Hepatocyte (in vitro differentiated cells): ENCODE data around the gene CARD9. TPM values are rescaled to one million over a fixed set of nuclear protein-coding genes. Genes with fewer than 3 reads are reported as not detected.

Source experiments
- DNase-seq: peaks from one replicate; pipeline ENCODE4 v3.0.0-alpha.2; 2016; ENCODE audit warnings: low spot score
- H2AFZ ChIP-seq: fragments of 200-600 bp; sonication (generic); 2 replicates; pipeline ENCODE4 v1.6.0; 2016; ENCODE audit warnings: antibody characterized with exemption, mild to moderate bottlenecking
- H3K27ac ChIP-seq: fragments of 200-600 bp; sonication (generic); 2 replicates; pipeline ENCODE4 v1.5.1; 2016; ENCODE audit warnings: mild to moderate bottlenecking
- H3K27me3 ChIP-seq: fragments of 200-600 bp; sonication (generic); 2 replicates; pipeline ENCODE4 v1.6.1; 2016
- H3K36me3 ChIP-seq: fragments of 200-600 bp; sonication (generic); replicated peaks from 2 replicates; pipeline ENCODE4 v1.5.1; 2016; ENCODE audit warnings: low read depth; ENCODE audit not compliant: insufficient read depth
- H3K4me1 ChIP-seq: fragments of 200-600 bp; sonication (generic); 2 replicates; pipeline ENCODE4 v1.5.1; 2016; ENCODE audit warnings: mild to moderate bottlenecking, moderate library complexity; ENCODE audit not compliant: insufficient read depth
- H3K4me2 ChIP-seq: fragments of 200-600 bp; sonication (generic); 2 replicates; pipeline ENCODE4 v1.6.0; 2016
- H3K4me3 ChIP-seq: fragments of 200-600 bp; sonication (generic); 2 replicates; pipeline ENCODE4 v1.5.1; 2016; ENCODE audit warnings: mild to moderate bottlenecking
- H3K79me2 ChIP-seq: fragments of 200-600 bp; sonication (generic); 2 replicates; pipeline ENCODE4 v1.6.0; 2017; ENCODE audit warnings: mild to moderate bottlenecking
- H3K9me2 ChIP-seq: fragments of 200-600 bp; sonication (generic); replicated peaks from 2 replicates; pipeline ENCODE4 v1.6.0; 2017; ENCODE audit warnings: mild to moderate bottlenecking; ENCODE audit not compliant: insufficient read depth
- H3K9me3 ChIP-seq: fragments of 200-600 bp; sonication (generic); 2 replicates; pipeline ENCODE4 v1.5.1; 2016; ENCODE audit warnings: low read depth, mild to moderate bottlenecking
- H4K20me1 ChIP-seq: fragments of 200-600 bp; sonication (generic); 2 replicates; pipeline ENCODE4 v1.6.0; 2016; ENCODE audit warnings: mild to moderate bottlenecking; ENCODE audit not compliant: insufficient read depth, poor library complexity, severe bottlenecking
- CTCF ChIP-seq: fragments of 200-600 bp; sonication (generic); IDR thresholded peaks from 2 replicates; pipeline ENCODE4 v1.5.1; 2016; ENCODE audit warnings: antibody characterized with exemption, mild to moderate bottlenecking; ENCODE audit not compliant: poor library complexity
- EZH2 ChIP-seq: fragments of 200-600 bp; sonication (generic); IDR thresholded peaks from 2 replicates; pipeline ENCODE4 v1.6.1; 2016; ENCODE audit warnings: antibody characterized with exemption, mild to moderate bottlenecking, borderline replicate concordance
- EZH2phosphoT487 ChIP-seq: fragments of 200-600 bp; sonication (generic); IDR thresholded peaks from one replicate; pipeline ENCODE4 v1.6.1; 2018; ENCODE audit warnings: antibody characterized with exemption, mild to moderate bottlenecking, low read depth, moderate library complexity; ENCODE audit not compliant: unreplicated experiment, severe bottlenecking
- WGBS: methylation state at CpG from one replicate; pipeline ENCODE4 v1.1.6; 2016; ENCODE audit warnings: low lambda C conversion rate; ENCODE audit errors: missing lambda C conversion rate; 5-methylcytosine and 5-hydroxymethylcytosine counted together
- polyA plus RNA-seq: library from polyadenylated mRNA; unstranded; fragments of >200 nt; fragmentation: Nextera tagmentation; extraction: Ambion mirVana; gene quantifications from 2 replicates; pipeline ENCODE4 v1.2.1, GENCODE V29; 2016
- total RNA-seq: library from RNA; depleted of rRNA; stranded (reverse); fragments of >200 nt; gene quantifications from 2 replicates; pipeline ENCODE4 v1.2.3, GENCODE V29; 2014

The CARD9 gene
- total and polyA plus RNA-seq, 2 experiments from 2014 or later, result 0.80 to 1.5 TPM

GRCh38 chr9:136344544-136345280, 28.8 kb downstream of the CARD9 start:
- Histone ChIP-seq H3K9me3 (no peaks in the 10 kb centered on the region), H3K4me3 (no peak overlapping the region), H3K9me2 (no peaks in the 10 kb centered on the region), H3K4me1 (peaks cover 27% of the 10 kb centered on the region), H3K79me2 (no peaks in the 10 kb centered on the region), H2AFZ (no peak overlapping the region), H4K20me1 (no peaks in the 10 kb centered on the region), H3K27ac (no peak overlapping the region), H3K36me3 (no peaks in the 10 kb centered on the region), H3K27me3 (no peaks in the 10 kb centered on the region), H3K4me2 (no peak overlapping the region)
- WGBS, result 93% methylated on average over 18 of the region's 21 CpGs
- DNase-seq, result no peak
- no peak for TF ChIP-seq EZH2

- no peaks in the 10 kb centered on the region for H3K27me3 ChIP-seq
- TF ChIP-seq CTCF, result no peak
- no peak for TF ChIP-seq EZH2
- TF ChIP-seq EZH2phosphoT487, result no peak
- no peaks in the 10 kb centered on the region for H3K9me2 ChIP-seq
- no peaks in the 10 kb centered on the region for H3K79me2 ChIP-seq
- no peaks in the 10 kb centered on the region for H3K36me3 ChIP-seq
- no peaks in the 10 kb centered on the region for H3K9me3 ChIP-seq
- no peak overlapping the region for H2AFZ ChIP-seq
- no peak overlapping the region for H3K27ac ChIP-seq
- no peak for DNase-seq
- H4K20me1 ChIP-seq, result no peaks in the 10 kb centered on the region
- no peak overlapping the region for H3K4me3 ChIP-seq
- H3K4me1 ChIP-seq, result peaks cover 27% of the 10 kb centered on the region
- WGBS, result 97% methylated on average over 16 of the region's 24 CpGs
- H3K4me2 ChIP-seq, result no peak overlapping the region
Observed at GRCh38 chr9:136343884-136344269, 29.6 kb downstream of the CARD9 start.

GRCh38 chr9:136343121-136343883, 30.2 kb downstream of the CARD9 start:
- 89% methylated on average over 21 of the region's 23 CpGs for WGBS
- Histone ChIP-seq H3K79me2 (no peaks in the 10 kb centered on the region), H3K4me1 (peaks cover 27% of the 10 kb centered on the region), H2AFZ (no peak overlapping the region), H3K9me3 (no peaks in the 10 kb centered on the region), H4K20me1 (no peaks in the 10 kb centered on the region), H3K36me3 (no peaks in the 10 kb centered on the region), H3K4me2 (peak overlapping the region; percentile 95), H3K27ac (peak overlapping the region; percentile 86), H3K4me3 (no peak overlapping the region), H3K27me3 (no peaks in the 10 kb centered on the region), H3K9me2 (no peaks in the 10 kb centered on the region)
- no peak for TF ChIP-seq CTCF
- TF ChIP-seq EZH2, result no peak
- no peak for TF ChIP-seq EZH2phosphoT487
- DNase-seq, result no peak
